AG09309 (cell line): ENCODE results near the gene QSOX2.

Experiments used
- DNase-seq: peaks from one replicate; pipeline ENCODE4 v3.0.0-alpha.2; 2010; ENCODE audit warnings: low read depth
- H3K4me3 ChIP-seq: 2 replicates; pipeline ENCODE4 v1.5.1; 2011; ENCODE audit warnings: mild to moderate bottlenecking, low read depth, low read length, moderate library complexity; ENCODE audit not compliant: control insufficient read depth
- CTCF ChIP-seq: IDR thresholded peaks from 2 replicates; pipeline ENCODE4 v1.5.1; 2011; ENCODE audit warnings: mild to moderate bottlenecking, low read depth, low read length, inconsistent platforms; ENCODE audit not compliant: insufficient read depth, control insufficient read depth; ENCODE audit errors: missing control alignments

QSOX2 gene

GRCh38 chr9:136281421-136282271 lies 36.0 kb upstream of the QSOX2 start:
- no peak overlapping the region for H3K4me3 ChIP-seq
- TF ChIP-seq CTCF = no peak
- no peak for DNase-seq

GRCh38 chr9:136280535-136281315 lies 35.1 kb upstream of the QSOX2 start:
- no peak overlapping the region for H3K4me3 ChIP-seq
- DNase-seq = no peak
- no peak for TF ChIP-seq CTCF

- DNase-seq = no peak
- no peak overlapping the region for H3K4me3 ChIP-seq
- TF ChIP-seq CTCF = no peak
These were observed 33.9 kb upstream of the QSOX2 start for GRCh38 chr9:136279471-136279870.

GRCh38 chr9:136278894-136279293 lies 33.3 kb upstream of the QSOX2 start:
- no peak for DNase-seq
- no peak overlapping the region for H3K4me3 ChIP-seq
- no peak for TF ChIP-seq CTCF

GRCh38 chr9:136278221-136278620 lies 32.6 kb upstream of the QSOX2 start:
- no peak for TF ChIP-seq CTCF
- no peak for DNase-seq
- H3K4me3 ChIP-seq = no peak overlapping the region

GRCh38 chr9:136277746-136278145 lies 32.1 kb upstream of the QSOX2 start:
- H3K4me3 ChIP-seq = no peak overlapping the region
- no peak for TF ChIP-seq CTCF
- no peak for DNase-seq
